NCI-H748 treated with DMSO at 0.1 percent for 48 hours (cell line): ENCODE results near the gene CASKIN1.
"Not testable (repeated sequence)": the region's sequence is repeated elsewhere in the genome, so short reads cannot be mapped to it uniquely, and the experiment has no call there.

ENCODE experiments used
- DNase-seq: peaks from one replicate; lab custom pipeline; 2025; lab: John Stamatoyannopoulos, UW

Gene CASKIN1

DNA sequence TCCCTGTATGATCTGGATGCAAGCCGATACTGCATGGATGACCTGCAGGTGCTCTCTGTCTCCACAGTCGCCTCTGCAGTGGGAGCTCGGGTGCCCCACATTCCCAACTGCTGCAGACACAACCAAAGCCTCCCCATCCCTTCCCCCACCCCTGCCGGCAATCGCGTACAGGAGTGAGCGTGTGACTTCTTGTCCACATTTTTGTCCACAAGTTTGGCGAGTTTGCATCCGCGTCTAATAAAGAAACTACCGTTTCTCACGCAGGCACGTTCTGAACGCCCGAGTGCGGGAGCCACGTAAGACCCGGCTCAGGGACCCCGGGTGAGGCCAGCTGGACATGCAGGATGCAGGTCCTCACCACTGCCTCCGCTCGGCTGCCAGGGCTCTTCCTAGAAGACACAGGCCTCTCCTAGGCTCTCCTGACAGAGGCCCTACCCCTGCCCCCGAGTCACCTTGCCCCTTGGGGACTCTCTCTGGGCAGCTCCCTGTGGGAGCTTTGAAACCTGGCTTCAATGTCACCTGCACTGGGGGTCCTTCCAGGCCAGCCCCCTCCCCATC, 66.4 kb downstream of the CASKIN1 start:
- DNase-seq: not testable (repeated sequence)

- DNase-seq: not testable (repeated sequence)
Observed at GRCh38 chr16:2129251-2129650, 67.2 kb downstream of the CASKIN1 start.

GRCh38 chr16:2127630-2128280, 68.7 kb downstream of the CASKIN1 start:
- peak; percentile 7 for DNase-seq
